IMR-90 (cell line): ENCODE measurements around the gene PRKG2. TPM values are rescaled to one million over a fixed set of nuclear protein-coding genes. Genes with fewer than 3 reads are reported as not detected.

Experiments used
- ATAC-seq: fragments of 200-7000 bp; cut with Tn5 transposase; 2 replicates; pipeline ENCODE4 v1.9.1; 2020; ENCODE audit warnings: low read depth, mild to moderate bottlenecking, moderate library complexity
- BruUV-seq: library from RNA; stranded (reverse); fragments of 400-500 nt; replicated peaks from 2 replicates; lab custom pipeline; 2021; lab: Mats Ljungman, UMichigan
- CTCF ChIA-PET: fragments of 300-600 bp; formaldehyde crosslinking; extraction: SDS; loops from one replicate; lab custom pipeline; 2021; ENCODE audit warnings: antibody characterized with exemption; lab: Yijun Ruan, JAX
- POLR2A ChIA-PET: fragments of 300-600 bp; sonication (Branson Sonifier 250); formaldehyde crosslinking; loops from one replicate; lab custom pipeline; 2022; ENCODE audit warnings: antibody characterized with exemption; ENCODE audit not compliant: unreplicated experiment; lab: Charles Lee
- DNase-seq: peaks from one replicate; pipeline ENCODE4 v3.0.0; 2013
- H2AFZ ChIP-seq: replicated peaks from 2 replicates; pipeline ENCODE3; 2013; ENCODE audit warnings: low read length, mild to moderate bottlenecking; ENCODE audit not compliant: poor library complexity
- H2AK5ac ChIP-seq: 2 replicates; pipeline ENCODE4 v1.6.1; 2013; ENCODE audit warnings: low read depth, low read length, inconsistent platforms
- H2AK9ac ChIP-seq: replicated peaks from 2 replicates; pipeline ENCODE3; 2013; ENCODE audit warnings: mild to moderate bottlenecking, low read depth, low read length, moderate library complexity; ENCODE audit not compliant: poor library complexity
- H2BK120ac ChIP-seq: 2 replicates; pipeline ENCODE4 v1.6.1; 2013; ENCODE audit warnings: low read depth, low read length, inconsistent platforms
- H2BK15ac ChIP-seq: 3 replicates; pipeline ENCODE4 v1.6.1; 2013; ENCODE audit warnings: low read depth, low read length, inconsistent platforms
- H2BK20ac ChIP-seq: 2 replicates; pipeline ENCODE4 v1.6.1; 2013; ENCODE audit warnings: low read depth, mild to moderate bottlenecking, inconsistent platforms, low read length, moderate library complexity
- H2BK5ac ChIP-seq: 2 replicates; pipeline ENCODE4 v1.6.1; 2013; ENCODE audit warnings: mild to moderate bottlenecking, low read depth, low read length, inconsistent platforms; ENCODE audit not compliant: poor library complexity, severe bottlenecking
- H3K14ac ChIP-seq: replicated peaks from 2 replicates; pipeline ENCODE4 v1.6.1; 2013; ENCODE audit warnings: low read depth, low read length, inconsistent platforms
- H3K18ac ChIP-seq: 2 replicates; pipeline ENCODE4 v1.6.1; 2013; ENCODE audit warnings: low read depth, low read length, control low read depth
- H3K23ac ChIP-seq: 2 replicates; pipeline ENCODE4 v1.6.1; 2013; ENCODE audit warnings: low read depth, low read length, inconsistent platforms
- H3K27ac ChIP-seq: 2 replicates; pipeline ENCODE4 v1.5.1; 2013; ENCODE audit warnings: mild to moderate bottlenecking, control low read depth, low read length; ENCODE audit not compliant: insufficient read depth
- H3K27me3 ChIP-seq: 2 replicates; pipeline ENCODE4 v1.6.1; 2013; ENCODE audit warnings: low read length; ENCODE audit not compliant: control insufficient read depth, insufficient read depth
- H3K36me3 ChIP-seq: 2 replicates; pipeline ENCODE4 v1.6.1; 2013; ENCODE audit warnings: low read length, mixed read lengths; ENCODE audit not compliant: control insufficient read depth, insufficient read depth
- H3K4ac ChIP-seq: 2 replicates; pipeline ENCODE4 v1.6.1; 2013; ENCODE audit warnings: low read depth, low read length, inconsistent platforms
- H3K4me1 ChIP-seq: 2 replicates; pipeline ENCODE4 v1.6.1; 2013; ENCODE audit warnings: low read length, mixed read lengths; ENCODE audit not compliant: control insufficient read depth, insufficient read depth
- H3K4me2 ChIP-seq: 2 replicates; pipeline ENCODE4 v1.6.1; 2013; ENCODE audit warnings: low read depth, mild to moderate bottlenecking, control low read depth, low read length, moderate library complexity
- H3K4me3 ChIP-seq: 2 replicates; pipeline ENCODE4 v1.5.1; 2013; ENCODE audit warnings: low read depth, mild to moderate bottlenecking, control low read depth, low read length, moderate library complexity; ENCODE audit not compliant: insufficient read depth
- H3K56ac ChIP-seq: 2 replicates; pipeline ENCODE4 v1.6.1; 2013; ENCODE audit warnings: low read length, inconsistent platforms; ENCODE audit not compliant: insufficient read depth; ENCODE audit errors: extremely low read depth
- H3K79me1 ChIP-seq, 2 experiments: 2 replicates each; pipeline ENCODE4 v1.6.1; 2013; ENCODE audit warnings: low read length in 2 of 2, inconsistent platforms in 1 of 2, low read depth in 1 of 2
- H3K9ac ChIP-seq: 2 replicates; pipeline ENCODE4 v1.6.1; 2013; ENCODE audit warnings: low read depth, low read length, control low read depth
- H3K9me1 ChIP-seq: 2 replicates; pipeline ENCODE4 v1.6.1; 2013; ENCODE audit warnings: low read length, inconsistent platforms; ENCODE audit not compliant: insufficient read depth
- H3K9me3 ChIP-seq: 2 replicates; pipeline ENCODE4 v1.6.1; 2013; ENCODE audit warnings: low read length; ENCODE audit not compliant: control insufficient read depth, insufficient read depth
- H4K20me1 ChIP-seq: 2 replicates; pipeline ENCODE4 v1.6.1; 2013; ENCODE audit warnings: low read length, inconsistent platforms; ENCODE audit not compliant: insufficient read depth
- H4K5ac ChIP-seq: 2 replicates; pipeline ENCODE4 v1.6.1; 2013; ENCODE audit warnings: mild to moderate bottlenecking, low read depth, low read length, control low read depth
- H4K8ac ChIP-seq, 2 experiments: 2 replicates each; pipeline ENCODE4 v1.6.1; 2013; ENCODE audit warnings: low read depth in 2 of 2, low read length in 2 of 2, control low read depth in 1 of 2, inconsistent platforms in 1 of 2
- H4K91ac ChIP-seq: 2 replicates; pipeline ENCODE4 v1.6.1; 2013; ENCODE audit warnings: low read depth, low read length, inconsistent platforms; ENCODE audit not compliant: insufficient read depth
- BHLHE40 ChIP-seq: fragments of 150-350 bp; IDR thresholded peaks from 2 replicates; pipeline ENCODE4 v1.6.1; 2016; ENCODE audit warnings: mild to moderate bottlenecking, low read depth, low read length
- CHD1 ChIP-seq: IDR thresholded peaks from 2 replicates; pipeline ENCODE4 v1.6.1; 2012; ENCODE audit warnings: low read depth, low read length, improper control_type of control experiment
- CTCF ChIP-seq: conservative IDR thresholded peaks from 2 replicates; pipeline ENCODE4 v1.5.1; 2012; ENCODE audit warnings: mild to moderate bottlenecking, low read depth, low read length, improper control_type of control experiment
- FOS ChIP-seq: fragments of 150-350 bp; IDR thresholded peaks from 2 replicates; pipeline ENCODE4 v1.6.1; 2016; ENCODE audit warnings: low read depth, low read length
- MAFK ChIP-seq: IDR thresholded peaks from 2 replicates; pipeline ENCODE4 v1.6.1; 2012; ENCODE audit warnings: low read depth, low read length, improper control_type of control experiment
- MXI1 ChIP-seq: IDR thresholded peaks from 2 replicates; pipeline ENCODE4 v1.6.1; 2012; ENCODE audit warnings: low read depth, mild to moderate bottlenecking, low read length, moderate library complexity, borderline replicate concordance
- NFE2L2 ChIP-seq: fragments of 150-350 bp; IDR thresholded peaks from 2 replicates; pipeline ENCODE4 v1.6.1; 2016; ENCODE audit warnings: low read depth, mild to moderate bottlenecking, low read length
- POLR2A ChIP-seq: IDR thresholded peaks from 2 replicates; pipeline ENCODE4 v1.6.1; 2012; ENCODE audit warnings: mild to moderate bottlenecking, low read depth, low read length
- RAD21 ChIP-seq: IDR thresholded peaks from 2 replicates; pipeline ENCODE4 v1.6.1; 2012; ENCODE audit warnings: low read length, improper control_type of control experiment
- RFX5 ChIP-seq: IDR thresholded peaks from 2 replicates; pipeline ENCODE4 v1.8.0; 2012; ENCODE audit warnings: low read depth, mild to moderate bottlenecking, low read length, moderate library complexity
- SMC3 ChIP-seq: fragments of 150-350 bp; IDR thresholded peaks from 2 replicates; pipeline ENCODE4 v1.6.1; 2016; ENCODE audit warnings: low read depth, mild to moderate bottlenecking, antibody characterized with exemption, low read length, moderate library complexity
- USF2 ChIP-seq: fragments of 150-350 bp; IDR thresholded peaks from 2 replicates; pipeline ENCODE4 v1.6.1; 2017; ENCODE audit warnings: mild to moderate bottlenecking, antibody characterized with exemption, low read length, low read depth
- WGBS, 2 experiments: methylation state at CpG; one replicate each; pipeline versions ENCODE4 v1.1.5 to v1.1.7; 2013; ENCODE audit warnings: missing lambda C conversion rate in 2 of 2; ENCODE audit not compliant: insufficient read length in 1 of 2; ENCODE audit errors: extremely low coverage in 2 of 2; 5-methylcytosine and 5-hydroxymethylcytosine counted together
- dilution Hi-C: fragments of 300-500 bp; cut with HindIII; formaldehyde crosslinking; loops from one replicate; pipeline ENCODE4 v1.14.3; 2018; ENCODE audit warnings: low sequenced_read_pairs; ENCODE audit not compliant: unreplicated experiment
- in situ Hi-C: fragments of 300-500 bp; cut with MboI; formaldehyde crosslinking; loops from 3 replicates; pipeline ENCODE4 v1.14.3; 2019; ENCODE audit warnings: low sequenced_read_pairs, inconsistent platforms, mixed read lengths
- intact Hi-C: fragments of 100-400 bp; cut with micrococcal nuclease; formaldehyde crosslinking; loops from 2 replicates; pipeline ENCODE4 v1.10.0; 2022
- polyA plus RNA-seq, 3 experiments: library from polyadenylated mRNA; depleted of rRNA; stranded (reverse); fragments of >200 nt; gene quantifications; 2 replicates each; pipeline ENCODE4 v1.2.3, GENCODE V29; 2012; ENCODE audit warnings: low replicate concordance in 1 of 3
- total RNA-seq: library from RNA; depleted of rRNA; stranded (reverse); fragments of >200 nt; gene quantifications from 2 replicates; pipeline ENCODE4 v1.2.3, GENCODE V29; 2012

PRKG2 gene
- total and polyA plus RNA-seq, 2 of the 4 experiments (the other 2 are of a cell fraction) = 0.44 to 2.0 TPM

- Histone ChIP-seq H4K91ac (no peak overlapping the region), H2BK5ac (no peak overlapping the region), H3K4me3 (no peak overlapping the region), H3K4me2 (no peak overlapping the region), H3K27me3 (no peaks in the 10 kb centered on the region), H3K36me3 (no peaks in the 10 kb centered on the region), H3K18ac (no peak overlapping the region), H2BK15ac (no peak overlapping the region), H4K5ac (no peak overlapping the region), H2AK5ac (no peak overlapping the region), H2AFZ (no peak overlapping the region), H2AK9ac (no peak overlapping the region), H3K79me1 (no peaks in the 10 kb centered on the region), H3K4me1 (no peaks in the 10 kb centered on the region), H3K9me3 (no peaks in the 10 kb centered on the region), H2BK120ac (no peak overlapping the region), H3K23ac (no peak overlapping the region), H2BK20ac (no peak overlapping the region), H3K4ac (no peak overlapping the region), H3K27ac (no peak overlapping the region), H3K9ac (no peak overlapping the region), H3K56ac (no peak overlapping the region), H4K20me1 (no peaks in the 10 kb centered on the region), H4K8ac (no peak overlapping the region), H3K9me1 (no peaks in the 10 kb centered on the region), H3K14ac (no peak overlapping the region)
- TF ChIP-seq MXI1 (no peak), NFE2L2 (no peak), FOS (no peak), MAFK (no peak), BHLHE40 (no peak), POLR2A (no peak), USF2 (no peak), RFX5 (no peak), RAD21 (no peak), SMC3 (no peak), CTCF (no peak), CHD1 (no peak)
- intact Hi-C loops (no loop called here), dilution Hi-C loops (no loop called here), in situ Hi-C loops (no loop called here)
- DNase-seq = no peak
- ChIA-PET POLR2A (no interaction called here), CTCF (interaction anchor here (0.6 kb wide), 1 partner anchor 15 kb away, joined by 3 read pairs; no protein-coding TSS in a partner anchor)
- no TSS peak for BruUV-seq
- no peak for ATAC-seq
- no CpG with 5 or more reads among the region's 1 CpG for WGBS, 2 experiments
Observed at GRCh38 chr4:81116566-81116965, 98.5 kb downstream of the PRKG2 start.
